ENCODE results near the gene MCM3.

MCM3 gene

DNA sequence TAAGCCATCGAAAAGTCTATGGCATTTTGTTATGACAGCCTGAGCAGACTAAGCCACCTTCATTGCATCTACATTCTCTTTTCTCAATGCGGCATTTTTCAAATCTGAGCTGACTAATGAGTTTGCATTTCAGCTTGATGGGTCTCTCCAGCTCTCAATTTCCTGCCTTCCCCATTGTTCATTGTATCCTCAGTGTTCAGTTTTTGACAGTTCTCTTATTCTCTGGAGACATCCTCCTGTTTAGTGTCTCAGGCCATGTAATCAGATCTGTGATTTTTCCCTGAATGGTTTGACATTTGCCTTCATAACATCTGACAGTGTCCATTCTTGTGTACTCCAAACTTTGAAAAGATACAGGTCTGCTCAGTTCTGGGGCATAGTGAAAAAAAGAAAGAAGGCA is 27.9 kb upstream of the MCM3 start:
- H3K4me3 ChIP-seq (ENCODE audit: control insufficient read depth, low read depth, low read length), result no peak overlapping the region
- DNase-seq (ENCODE audit: low read depth), result no peak
- TF ChIP-seq, protein P1, sequence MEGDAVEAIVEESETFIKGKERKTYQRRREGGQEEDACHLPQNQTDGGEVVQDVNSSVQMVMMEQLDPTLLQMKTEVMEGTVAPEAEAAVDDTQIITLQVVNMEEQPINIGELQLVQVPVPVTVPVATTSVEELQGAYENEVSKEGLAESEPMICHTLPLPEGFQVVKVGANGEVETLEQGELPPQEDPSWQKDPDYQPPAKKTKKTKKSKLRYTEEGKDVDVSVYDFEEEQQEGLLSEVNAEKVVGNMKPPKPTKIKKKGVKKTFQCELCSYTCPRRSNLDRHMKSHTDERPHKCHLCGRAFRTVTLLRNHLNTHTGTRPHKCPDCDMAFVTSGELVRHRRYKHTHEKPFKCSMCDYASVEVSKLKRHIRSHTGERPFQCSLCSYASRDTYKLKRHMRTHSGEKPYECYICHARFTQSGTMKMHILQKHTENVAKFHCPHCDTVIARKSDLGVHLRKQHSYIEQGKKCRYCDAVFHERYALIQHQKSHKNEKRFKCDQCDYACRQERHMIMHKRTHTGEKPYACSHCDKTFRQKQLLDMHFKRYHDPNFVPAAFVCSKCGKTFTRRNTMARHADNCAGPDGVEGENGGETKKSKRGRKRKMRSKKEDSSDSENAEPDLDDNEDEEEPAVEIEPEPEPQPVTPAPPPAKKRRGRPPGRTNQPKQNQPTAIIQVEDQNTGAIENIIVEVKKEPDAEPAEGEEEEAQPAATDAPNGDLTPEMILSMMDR (IDR thresholded peaks at IDR 0.05; ENCODE audit: control insufficient read depth, insufficient read depth, low read depth, low read length, missing control alignments), result no peak

DNA sequence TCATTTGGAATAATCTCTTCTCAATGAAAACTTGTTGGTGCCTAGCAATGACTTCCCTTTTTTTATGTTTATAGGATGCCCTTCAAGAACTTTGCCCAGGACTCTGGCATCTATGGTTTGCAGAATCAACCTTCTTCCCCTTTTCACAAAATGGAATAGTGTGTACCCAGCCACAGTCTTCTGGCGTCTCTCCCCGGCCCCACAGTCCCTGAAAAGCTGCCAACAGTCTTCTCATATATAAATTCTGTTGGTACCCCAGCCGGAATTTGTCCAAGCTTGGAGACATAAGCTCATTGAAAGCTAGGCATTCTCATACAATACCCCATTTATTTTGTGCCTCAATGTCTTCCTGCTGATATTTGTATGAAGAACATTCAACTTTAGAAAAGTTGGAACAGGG is 26.4 kb upstream of the MCM3 start:
- no peak overlapping the region for H3K4me3 ChIP-seq (ENCODE audit: control insufficient read depth, low read depth, low read length)
- TF ChIP-seq, protein P1 (IDR thresholded peaks at IDR 0.05; ENCODE audit: control insufficient read depth, insufficient read depth, low read depth, low read length, missing control alignments), result no peak
- no peak for DNase-seq (ENCODE audit: low read depth)

DNA sequence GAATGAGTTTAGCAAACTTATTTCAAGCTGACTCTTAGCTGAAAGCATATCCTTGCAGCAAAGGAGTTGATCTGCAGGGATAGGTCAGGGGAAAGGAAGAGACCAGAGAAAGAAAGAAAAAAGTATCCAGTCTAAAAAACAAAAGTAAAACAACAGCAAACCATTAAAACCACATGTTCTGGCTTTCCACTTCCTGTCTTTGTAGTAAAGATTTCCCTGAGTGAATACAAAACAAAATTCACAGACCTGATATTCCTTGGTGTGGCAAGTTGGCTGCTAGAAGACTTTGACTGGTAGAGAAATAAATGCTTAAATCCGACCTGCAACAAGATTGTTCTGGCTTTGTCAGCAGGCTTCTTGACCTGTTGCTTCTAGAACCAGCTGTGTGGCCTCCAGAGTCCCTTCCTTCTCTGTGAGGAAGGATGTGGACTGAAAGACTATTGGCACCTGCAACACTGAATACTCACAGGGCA is 23.4 kb upstream of the MCM3 start:
- TF ChIP-seq, protein P1 (IDR thresholded peaks at IDR 0.05; ENCODE audit: control insufficient read depth, insufficient read depth, low read depth, low read length, missing control alignments), result no peak
- DNase-seq (ENCODE audit: low read depth), result no peak
- H3K4me3 ChIP-seq (ENCODE audit: control insufficient read depth, low read depth, low read length), result no peak overlapping the region

DNA sequence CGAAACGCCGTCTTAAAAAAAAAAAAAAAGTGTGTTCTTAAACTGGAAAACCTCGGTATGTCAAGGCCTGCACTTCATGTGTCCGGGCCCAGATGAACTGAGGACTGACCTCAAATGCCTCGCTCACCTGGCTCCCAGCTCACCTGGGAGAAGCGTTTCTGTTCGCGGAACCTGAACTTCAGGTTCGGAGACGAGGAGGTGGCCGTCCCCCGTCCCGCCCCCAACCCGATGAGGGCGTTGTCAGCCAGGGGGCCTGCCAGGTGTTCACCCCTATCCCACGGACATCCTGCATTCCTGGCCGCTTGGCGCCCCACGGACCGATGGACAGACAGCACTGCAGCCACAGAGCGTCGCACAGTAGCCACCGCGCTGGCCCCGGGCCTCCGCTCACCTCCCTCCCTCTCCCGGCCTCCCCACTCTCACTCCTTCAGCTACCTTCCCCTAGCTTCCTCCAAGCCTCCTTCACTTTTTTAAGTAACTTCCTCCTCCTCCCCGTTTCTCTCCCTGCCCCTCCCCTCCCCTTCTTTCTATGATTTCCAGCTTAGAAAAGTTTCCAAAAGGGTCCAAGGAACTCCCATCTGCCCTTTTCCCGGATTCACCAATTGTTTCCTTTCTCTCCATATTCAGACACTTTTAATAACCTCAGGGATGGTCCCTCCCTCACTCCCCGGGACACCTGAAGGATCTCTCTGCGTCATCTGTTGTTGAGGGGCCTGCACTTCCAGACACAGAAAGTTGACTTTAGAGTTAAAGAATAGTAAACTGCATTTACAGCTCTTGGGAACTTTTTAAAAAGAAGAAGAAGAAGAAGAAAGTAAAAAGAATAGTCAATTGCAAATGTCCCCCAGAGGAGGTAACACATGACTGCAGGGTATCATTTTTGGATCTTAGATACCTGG is 22.7 kb upstream of the MCM3 start:
- TF ChIP-seq, protein P1 (IDR thresholded peaks at IDR 0.05; ENCODE audit: control insufficient read depth, insufficient read depth, low read depth, low read length, missing control alignments), result no peak
- H3K4me3 ChIP-seq (ENCODE audit: control insufficient read depth, low read depth, low read length), result no peak overlapping the region
- DNase-seq (ENCODE audit: low read depth), result no peak

DNA sequence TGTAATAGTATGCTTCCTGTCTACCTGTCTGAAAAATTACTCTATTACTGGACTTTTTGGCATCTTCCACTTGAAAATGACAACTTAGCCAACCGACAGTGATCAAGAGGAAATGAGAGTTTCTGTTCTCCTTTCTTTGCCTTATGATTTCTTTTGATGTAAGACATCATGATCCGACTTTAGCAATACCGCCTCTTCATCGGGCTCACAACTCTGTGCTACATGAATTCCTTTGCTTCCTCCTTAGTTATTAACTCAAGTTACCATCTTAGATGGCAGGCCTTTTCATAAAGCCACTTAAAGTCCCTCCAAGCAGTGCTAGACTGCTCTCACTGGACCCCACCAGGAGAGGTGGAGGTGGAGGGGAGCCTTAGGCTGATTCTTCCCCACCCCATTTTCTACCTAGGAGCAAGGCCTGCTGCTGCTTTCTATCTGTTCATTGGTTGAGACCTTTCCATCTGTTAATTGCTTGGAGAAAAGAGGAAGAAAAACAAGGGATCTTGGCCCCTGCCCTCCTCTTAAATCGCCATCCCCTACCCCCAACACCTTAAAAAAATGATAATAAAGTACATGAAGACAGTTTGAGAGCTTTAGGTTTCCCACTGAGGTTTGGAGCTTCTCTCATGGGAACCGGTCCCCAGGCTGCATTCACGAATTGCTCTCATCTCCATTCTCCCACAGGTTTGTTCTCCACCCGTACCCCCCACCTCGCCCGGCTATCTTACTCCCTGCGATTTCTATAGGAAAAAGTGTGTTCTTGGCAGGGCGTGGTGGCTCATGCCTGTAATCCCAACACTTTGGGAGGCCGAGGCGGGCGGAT is 21.6 kb upstream of the MCM3 start:
- no peak for DNase-seq (ENCODE audit: low read depth)
- TF ChIP-seq, protein P1 (IDR thresholded peaks at IDR 0.05; ENCODE audit: control insufficient read depth, insufficient read depth, low read depth, low read length, missing control alignments), result no peak
- H3K4me3 ChIP-seq (ENCODE audit: control insufficient read depth, low read depth, low read length), result no peak overlapping the region

DNA sequence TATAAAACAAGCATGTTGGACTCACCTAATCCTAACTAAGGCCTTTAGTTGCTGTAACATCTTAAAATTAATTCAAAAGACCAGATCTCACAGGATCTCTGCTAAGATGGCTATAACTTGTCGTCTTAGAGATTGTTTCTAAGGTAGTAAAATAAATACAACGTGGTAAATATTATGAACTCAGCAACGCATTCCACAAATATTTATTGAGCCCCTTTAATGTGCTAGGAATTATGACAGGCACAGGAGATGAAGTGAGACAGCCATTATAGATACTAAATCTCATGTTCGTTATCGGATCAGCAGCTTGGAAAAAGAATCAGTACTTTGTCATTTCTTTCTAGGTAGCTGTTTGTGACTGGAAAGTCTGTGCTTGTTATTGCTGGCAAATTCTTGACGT is 20.9 kb upstream of the MCM3 start:
- TF ChIP-seq, protein P1 (IDR thresholded peaks at IDR 0.05; ENCODE audit: control insufficient read depth, insufficient read depth, low read depth, low read length, missing control alignments), result no peak
- H3K4me3 ChIP-seq (ENCODE audit: control insufficient read depth, low read depth, low read length), result no peak overlapping the region
- DNase-seq (ENCODE audit: low read depth), result no peak

Data from AG09309 (cell line).